Gastrocnemius medialis (tissue), 4 donors: ENCODE results near the gene LRRC37A3.

ENCODE experiments used
- POLR2A ChIP-seq, 2 donors: fragments of 450-650 bp; IDR thresholded peaks; one replicate each; pipeline ENCODE4 v1.6.1; 2017; ENCODE audit warnings: antibody characterized with exemption in 2 of 2, mild to moderate bottlenecking in 2 of 2, moderate library complexity in 2 of 2
- TF ChIP-seq, protein P1 (sequence below), 5 experiments: fragments of 450-650 bp in 3 of 5; fragments of 200-600 bp in 2 of 5; sonication (generic) in 2 of 5; IDR thresholded peaks in 4 of 5; conservative IDR thresholded peaks in 1 of 5; 1 replicate in 4 of 5; 2 replicates in 1 of 5; pipeline ENCODE4 v1.5.1; 2016 to 2019; ENCODE audit warnings: antibody characterized with exemption in 5 of 5, mild to moderate bottlenecking in 3 of 5, moderate library complexity in 3 of 5

- TF ChIP-seq, protein P1, sequence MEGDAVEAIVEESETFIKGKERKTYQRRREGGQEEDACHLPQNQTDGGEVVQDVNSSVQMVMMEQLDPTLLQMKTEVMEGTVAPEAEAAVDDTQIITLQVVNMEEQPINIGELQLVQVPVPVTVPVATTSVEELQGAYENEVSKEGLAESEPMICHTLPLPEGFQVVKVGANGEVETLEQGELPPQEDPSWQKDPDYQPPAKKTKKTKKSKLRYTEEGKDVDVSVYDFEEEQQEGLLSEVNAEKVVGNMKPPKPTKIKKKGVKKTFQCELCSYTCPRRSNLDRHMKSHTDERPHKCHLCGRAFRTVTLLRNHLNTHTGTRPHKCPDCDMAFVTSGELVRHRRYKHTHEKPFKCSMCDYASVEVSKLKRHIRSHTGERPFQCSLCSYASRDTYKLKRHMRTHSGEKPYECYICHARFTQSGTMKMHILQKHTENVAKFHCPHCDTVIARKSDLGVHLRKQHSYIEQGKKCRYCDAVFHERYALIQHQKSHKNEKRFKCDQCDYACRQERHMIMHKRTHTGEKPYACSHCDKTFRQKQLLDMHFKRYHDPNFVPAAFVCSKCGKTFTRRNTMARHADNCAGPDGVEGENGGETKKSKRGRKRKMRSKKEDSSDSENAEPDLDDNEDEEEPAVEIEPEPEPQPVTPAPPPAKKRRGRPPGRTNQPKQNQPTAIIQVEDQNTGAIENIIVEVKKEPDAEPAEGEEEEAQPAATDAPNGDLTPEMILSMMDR (IDR thresholded peaks at IDR 0.05 in 4 of 5, conservative IDR thresholded peaks at IDR 0.05 in 1 of 5) = peak; percentile 85 to 97 (median 96)
- TF ChIP-seq POLR2A (IDR thresholded peaks at IDR 0.05) = peak; percentile 73 to 77
Observed at GRCh38 chr17:64919289-64920025, at the start of gene LRRC37A3.
